B cell (primary cell): Measurements from ENCODE around the gene VASH1. TPM values are rescaled to one million over a fixed set of nuclear protein-coding genes. Genes with fewer than 3 reads are reported as not detected.
A peak's percentile ranks its signal among the peaks of the same experiment; 100 is the strongest.

ENCODE experiments used
- ATAC-seq: fragments of 200-7000 bp; cut with Tn5 transposase; one replicate; pipeline ENCODE4 v1.10.0; 2021; ENCODE audit warnings: low read depth, mild to moderate bottlenecking, moderate number of reproducible peaks, moderate library complexity
- CTCF ChIA-PET: fragments of 350-600 bp; sonication (Branson Sonifier 250); formaldehyde crosslinking; loops from one replicate; lab custom pipeline; 2021; ENCODE audit warnings: antibody characterized with exemption, inconsistent platforms; lab: Charles Lee
- POLR2A ChIA-PET: fragments of 350-600 bp; sonication (Branson Sonifier 250); formaldehyde crosslinking; loops from one replicate; lab custom pipeline; 2021; ENCODE audit warnings: antibody characterized with exemption; lab: Charles Lee
- DNase-seq: peaks from one replicate; pipeline ENCODE4 v3.0.0; 2013
- H2AFZ ChIP-seq: 2 replicates; pipeline ENCODE4 v1.6.1; 2012; ENCODE audit warnings: mild to moderate bottlenecking, low read depth, low read length; ENCODE audit not compliant: insufficient read depth, poor library complexity, severe bottlenecking
- H3K27ac ChIP-seq, 2 donors: 1 replicate in 1 of 2; 2 replicates in 1 of 2; pipeline ENCODE4 v1.5.1; 2012 to 2013; ENCODE audit warnings: low read length in 2 of 2, mild to moderate bottlenecking in 2 of 2, moderate library complexity in 1 of 2
- H3K27me3 ChIP-seq, 4 experiments: fragments of 200-600 bp in 1 of 4; sonication (generic) in 1 of 4; replicated peaks in 1 of 4; 1 replicate in 2 of 4; 2 replicates in 2 of 4; pipeline versions ENCODE4 v1.6.1 to v1.7.0; 2013 to 2016; ENCODE audit warnings: low read length in 3 of 4, mild to moderate bottlenecking in 2 of 4, mixed read lengths in 1 of 4, moderate library complexity in 1 of 4; ENCODE audit not compliant: insufficient read depth in 4 of 4, control insufficient read depth in 3 of 4; ENCODE audit errors: control extremely low read depth in 1 of 4
- H3K36me3 ChIP-seq, 2 experiments: replicated peaks in 1 of 2; 1 replicate in 1 of 2; 2 replicates in 1 of 2; pipeline versions ENCODE4 v1.6.1 to v1.7.1; 2013; ENCODE audit warnings: low read length in 1 of 2; ENCODE audit not compliant: insufficient read depth in 2 of 2, control insufficient read depth in 1 of 2; ENCODE audit errors: control extremely low read depth in 1 of 2, extremely low read depth in 1 of 2
- H3K4me1 ChIP-seq, 2 donors: fragments of 200-600 bp in 1 of 2; sonication (generic) in 1 of 2; 1 replicate in 1 of 2; 2 replicates in 1 of 2; pipeline versions ENCODE4 v1.5.1 to v1.6.1; 2013 to 2017; ENCODE audit warnings: low read length in 2 of 2; ENCODE audit not compliant: control insufficient read depth in 2 of 2, insufficient read depth in 2 of 2
- H3K4me2 ChIP-seq: replicated peaks from 2 replicates; pipeline ENCODE3; 2012; ENCODE audit warnings: mild to moderate bottlenecking, low read depth, low read length; ENCODE audit not compliant: poor library complexity, severe bottlenecking
- H3K4me3 ChIP-seq, 5 experiments: fragments of 200-600 bp in 1 of 5; sonication (generic) in 1 of 5; 1 replicate in 3 of 5; 2 replicates in 2 of 5; pipeline versions ENCODE4 v1.5.1 to v1.7.0; 2011 to 2016; ENCODE audit warnings: low read length in 4 of 5, mild to moderate bottlenecking in 4 of 5, low read depth in 2 of 5, control low read depth in 1 of 5, moderate library complexity in 1 of 5; ENCODE audit not compliant: insufficient read depth in 1 of 5; ENCODE audit errors: control extremely low read depth in 1 of 5, extremely low read depth in 1 of 5
- H3K79me2 ChIP-seq: fragments of 200-600 bp; sonication (generic); one replicate; pipeline ENCODE4 v1.6.0; 2016; ENCODE audit warnings: low read length; ENCODE audit not compliant: control insufficient read depth, insufficient read depth
- H3K9ac ChIP-seq: fragments of 200-600 bp; sonication (generic); 2 replicates; pipeline ENCODE4 v1.6.1; 2017; ENCODE audit warnings: mild to moderate bottlenecking, low read length, moderate library complexity
- H3K9me3 ChIP-seq, 3 donors: one replicate each; pipeline versions ENCODE4 v1.6.1 to v1.7.1; 2013; ENCODE audit warnings: low read length in 2 of 3; ENCODE audit not compliant: control insufficient read depth in 2 of 3, insufficient read depth in 1 of 3; ENCODE audit errors: control extremely low read depth in 1 of 3
- H4K20me1 ChIP-seq: 2 replicates; pipeline ENCODE4 v1.6.0; 2012; ENCODE audit warnings: mild to moderate bottlenecking, low read length; ENCODE audit not compliant: insufficient read depth, control insufficient read depth, poor library complexity, severe bottlenecking
- H3K27ac Mint-ChIP-seq: one replicate; pipeline ENCODE4 v1.8.0; 2021; ENCODE audit warnings: mixed read lengths
- H3K27me3 Mint-ChIP-seq: one replicate; pipeline ENCODE4 v1.8.0; 2021; ENCODE audit warnings: mixed read lengths
- H3K4me1 Mint-ChIP-seq: one replicate; pipeline ENCODE4 v1.8.0; 2021; ENCODE audit warnings: mixed read lengths
- H3K4me3 Mint-ChIP-seq: one replicate; pipeline ENCODE4 v1.8.0; 2021; ENCODE audit warnings: mixed read lengths
- H3K9me3 Mint-ChIP-seq: one replicate; pipeline ENCODE4 v1.8.0; 2022; ENCODE audit warnings: mixed read lengths; ENCODE audit not compliant: insufficient read depth
- EZH2 ChIP-seq: IDR thresholded peaks from 2 replicates; pipeline ENCODE4 v1.6.1; 2012; ENCODE audit warnings: borderline replicate concordance, low read depth, mild to moderate bottlenecking, moderate library complexity, low read length; ENCODE audit not compliant: insufficient read depth, poor library complexity, severe bottlenecking
- WGBS: methylation state at CpG from one replicate; pipeline ENCODE4 v1.1.5; 2013; ENCODE audit warnings: missing lambda C conversion rate; ENCODE audit not compliant: insufficient coverage; 5-methylcytosine and 5-hydroxymethylcytosine counted together
- intact Hi-C: fragments of 100-400 bp; cut with micrococcal nuclease; formaldehyde crosslinking; loops from one replicate; pipeline ENCODE4 v1.10.0; 2022
- polyA plus RNA-seq: library from polyadenylated mRNA; depleted of rRNA; stranded (reverse); fragments of >200 nt; gene quantifications from 2 replicates; pipeline ENCODE4 v1.2.3, GENCODE V29; 2012
- total RNA-seq, 2 donors: library from RNA; stranded (reverse); fragments of 120-200 nt in 1 of 2; gene quantifications; 1 replicate in 1 of 2; 2 replicates in 1 of 2; pipeline versions ENCODE4 v1.2.3 to v1.2.4, GENCODE V29; 2013 to 2022
- TF ChIP-seq, protein P1 (sequence below): fragments of 200-600 bp; IDR thresholded peaks from one replicate; pipeline ENCODE4 v1.8.0; 2022; ENCODE audit warnings: antibody characterized with exemption, mild to moderate bottlenecking

VASH1 gene
- total and polyA plus RNA-seq, 2 donors (not counting 1 experiment from before 2014, with no cell fraction given), result 0.60 to 2.7 TPM

DNA sequence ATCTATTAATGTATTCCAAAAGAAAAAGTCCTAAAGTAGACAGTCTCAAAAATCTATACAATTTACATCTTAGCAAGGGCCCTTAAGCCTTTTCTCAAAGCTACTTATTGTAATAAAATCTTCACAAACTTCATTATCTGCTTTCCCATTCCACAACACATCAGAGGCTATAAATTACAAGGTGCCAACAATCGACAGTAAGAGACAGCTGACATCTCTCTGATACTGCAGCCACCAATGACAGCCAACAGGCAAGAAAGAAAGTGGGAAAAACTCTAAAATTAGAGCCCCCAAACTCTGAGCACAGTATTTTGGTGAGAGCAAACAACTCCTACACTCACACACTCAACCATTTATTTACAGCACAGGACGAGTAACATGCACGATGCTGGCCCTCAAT is 49.3 kb downstream of the VASH1 start:
- H2AFZ ChIP-seq, result peak overlapping the region; percentile 59

DNA sequence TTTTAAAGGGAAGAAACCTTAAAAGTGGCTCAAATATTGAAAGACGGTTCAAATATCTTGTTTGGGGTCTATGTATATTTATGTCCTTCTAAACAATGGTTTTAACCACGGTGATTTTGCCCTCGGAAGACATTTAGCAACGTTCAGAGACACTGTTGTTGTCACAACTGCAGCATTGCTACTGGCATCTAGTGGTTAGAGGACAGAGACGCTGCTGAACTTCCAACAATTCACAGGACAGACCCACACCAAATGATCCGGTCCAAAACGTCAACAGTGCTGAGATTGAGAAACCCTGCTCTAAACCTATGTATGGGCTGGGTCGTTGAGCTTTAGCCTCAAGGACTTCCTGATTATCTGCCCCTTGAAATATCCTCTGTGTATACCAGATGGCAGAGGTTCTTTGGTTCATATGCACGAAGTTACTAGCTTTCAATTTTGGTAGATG is 49.7 kb downstream of the VASH1 start:
- Histone ChIP-seq H3K27ac (peak overlapping the region in 1 of 2 donors; percentile 26), H3K4me1 (peaks cover 20 to 25% of the 10 kb centered on the region in 2 donors), H3K27me3 (no peaks in the 10 kb centered on the region), H3K79me2 (peaks cover 27% of the 10 kb centered on the region), H2AFZ (peak overlapping the region; percentile 59), H3K9ac (peak overlapping the region; percentile 28), H4K20me1 (peaks cover 10% of the 10 kb centered on the region), H3K4me3 (peak overlapping the region in 2 of 5 experiments; percentile 6 to 16), H3K36me3 (peaks cover 2 to 29% of the 10 kb centered on the region in 2 experiments), H3K9me3 (no peaks in the 10 kb centered on the region), H3K4me2 (peak overlapping the region; percentile 87)
- peak overlapping the region; percentile 90 for H3K4me3 Mint-ChIP-seq
- no peaks in the 10 kb centered on the region for H3K9me3 Mint-ChIP-seq
- no peak for ATAC-seq
- no peaks in the 10 kb centered on the region for H3K27me3 Mint-ChIP-seq
- intact Hi-C loops, result loop anchor here (5.0 to 10.0 kb wide), 3 partner anchors 49 to 804 kb away; partner anchors contain the start of genes SPTLC2 and VASH1
- peak; percentile 36 for DNase-seq
- CTCF ChIA-PET, result interaction anchor here (0.6 to 3.4 kb wide), 5 partner anchors 26 to 1674 kb away, joined by 3 to 26 read pairs (median 6); no protein-coding TSS in a partner anchor
- TF ChIP-seq, protein P1, sequence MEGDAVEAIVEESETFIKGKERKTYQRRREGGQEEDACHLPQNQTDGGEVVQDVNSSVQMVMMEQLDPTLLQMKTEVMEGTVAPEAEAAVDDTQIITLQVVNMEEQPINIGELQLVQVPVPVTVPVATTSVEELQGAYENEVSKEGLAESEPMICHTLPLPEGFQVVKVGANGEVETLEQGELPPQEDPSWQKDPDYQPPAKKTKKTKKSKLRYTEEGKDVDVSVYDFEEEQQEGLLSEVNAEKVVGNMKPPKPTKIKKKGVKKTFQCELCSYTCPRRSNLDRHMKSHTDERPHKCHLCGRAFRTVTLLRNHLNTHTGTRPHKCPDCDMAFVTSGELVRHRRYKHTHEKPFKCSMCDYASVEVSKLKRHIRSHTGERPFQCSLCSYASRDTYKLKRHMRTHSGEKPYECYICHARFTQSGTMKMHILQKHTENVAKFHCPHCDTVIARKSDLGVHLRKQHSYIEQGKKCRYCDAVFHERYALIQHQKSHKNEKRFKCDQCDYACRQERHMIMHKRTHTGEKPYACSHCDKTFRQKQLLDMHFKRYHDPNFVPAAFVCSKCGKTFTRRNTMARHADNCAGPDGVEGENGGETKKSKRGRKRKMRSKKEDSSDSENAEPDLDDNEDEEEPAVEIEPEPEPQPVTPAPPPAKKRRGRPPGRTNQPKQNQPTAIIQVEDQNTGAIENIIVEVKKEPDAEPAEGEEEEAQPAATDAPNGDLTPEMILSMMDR, result no peak
- TF ChIP-seq EZH2, result no peak
- WGBS, result 6% methylated on average over 6 of the region's 9 CpGs
- peaks cover 28% of the 10 kb centered on the region for H3K4me1 Mint-ChIP-seq
- H3K27ac Mint-ChIP-seq, result peak overlapping the region; percentile 75
- POLR2A ChIA-PET, result interaction anchor here (0.7 kb wide), 1 partner anchor 1799 kb away, joined by 3 read pairs; no protein-coding TSS in a partner anchor

More for the DNA sequence above, 49.3 kb downstream of the VASH1 start:
- no CpG with 5 or more reads among the region's 3 CpGs for WGBS
- peaks cover 10% of the 10 kb centered on the region for H4K20me1 ChIP-seq
- Mint-ChIP-seq H3K4me3 (peak overlapping the region; percentile 90), H3K4me1 (peaks cover 28% of the 10 kb centered on the region), H3K9me3 (no peaks in the 10 kb centered on the region), H3K27ac (no peak overlapping the region), H3K27me3 (no peaks in the 10 kb centered on the region)
- H3K27me3 ChIP-seq, result no peaks in the 10 kb centered on the region
- POLR2A ChIA-PET, result no interaction called here
- H3K4me2 ChIP-seq, result peak overlapping the region; percentile 87
- peaks cover 20 to 25% of the 10 kb centered on the region in 2 donors for H3K4me1 ChIP-seq
- CTCF ChIA-PET, result interaction anchor here (0.6 to 3.4 kb wide), 4 partner anchors 26 to 1673 kb away, joined by 5 to 26 read pairs (median 9); no protein-coding TSS in a partner anchor
- TF ChIP-seq, protein P1, result no peak
- TF ChIP-seq EZH2, result no peak
- no peak for DNase-seq
- H3K9me3 ChIP-seq, result no peaks in the 10 kb centered on the region
- no peak overlapping the region for H3K4me3 ChIP-seq
- H3K36me3 ChIP-seq, result peaks cover 2 to 31% of the 10 kb centered on the region in 2 experiments
- intact Hi-C loops, result loop anchor here (5.0 to 10.0 kb wide), 3 partner anchors 48 to 804 kb away; partner anchors contain the start of genes SPTLC2 and VASH1
- peaks cover 27% of the 10 kb centered on the region for H3K79me2 ChIP-seq
- H3K9ac ChIP-seq, result no peak overlapping the region
- no peak overlapping the region for H3K27ac ChIP-seq
- no peak for ATAC-seq
